Smooth muscle cell (in vitro differentiated cells): ENCODE measurements around the gene SLC2A8. TPM values are rescaled to one million over a fixed set of nuclear protein-coding genes. Genes with fewer than 3 reads are reported as not detected.

ENCODE experiments used
- DNase-seq: peaks from one replicate; lab custom pipeline; 2025; ENCODE audit not compliant: unreplicated experiment; lab: John Stamatoyannopoulos, UW
- H2AFZ ChIP-seq: fragments of 200-600 bp; sonication (generic); 2 replicates; pipeline ENCODE4 v1.6.0; 2016; ENCODE audit warnings: antibody characterized with exemption, low read depth, mild to moderate bottlenecking
- H3F3A ChIP-seq: fragments of 200-600 bp; sonication (generic); 2 replicates; pipeline ENCODE4 v1.6.0; 2017; ENCODE audit warnings: antibody characterized with exemption, low read depth
- H3K27ac ChIP-seq: fragments of 200-600 bp; sonication (generic); 2 replicates; pipeline ENCODE4 v1.5.1; 2016; ENCODE audit warnings: low read depth, mild to moderate bottlenecking
- H3K27me3 ChIP-seq: fragments of 200-600 bp; sonication (generic); 2 replicates; pipeline ENCODE4 v1.6.1; 2016; ENCODE audit warnings: low read depth, mild to moderate bottlenecking
- H3K36me3 ChIP-seq: fragments of 200-600 bp; sonication (generic); 2 replicates; pipeline ENCODE4 v1.5.1; 2016; ENCODE audit warnings: low read depth
- H3K4me1 ChIP-seq: fragments of 200-600 bp; sonication (generic); 2 replicates; pipeline ENCODE4 v1.5.1; 2016; ENCODE audit warnings: low read depth
- H3K4me2 ChIP-seq: fragments of 200-600 bp; sonication (generic); 2 replicates; pipeline ENCODE4 v1.6.0; 2016; ENCODE audit warnings: mild to moderate bottlenecking
- H3K4me3 ChIP-seq: fragments of 200-600 bp; sonication (generic); 2 replicates; pipeline ENCODE4 v1.5.1; 2016; ENCODE audit warnings: mild to moderate bottlenecking
- H3K79me2 ChIP-seq: fragments of 200-600 bp; sonication (generic); 2 replicates; pipeline ENCODE4 v1.6.0; 2016; ENCODE audit warnings: low read depth, mild to moderate bottlenecking
- H3K9ac ChIP-seq: fragments of 200-600 bp; sonication (generic); 2 replicates; pipeline ENCODE4 v1.6.0; 2016; ENCODE audit warnings: low read depth
- H3K9me3 ChIP-seq: fragments of 200-600 bp; sonication (generic); replicated peaks from 2 replicates; pipeline ENCODE4 v1.5.1; 2016; ENCODE audit warnings: low read depth
- H4K20me1 ChIP-seq: fragments of 200-600 bp; sonication (generic); 2 replicates; pipeline ENCODE4 v1.6.0; 2016; ENCODE audit warnings: low read depth
- WGBS: methylation state at CpG from one replicate; pipeline ENCODE4 v1.1.7; 2016; ENCODE audit warnings: low lambda C conversion rate; 5-methylcytosine and 5-hydroxymethylcytosine counted together
- polyA plus RNA-seq: library from polyadenylated mRNA; unstranded; fragments of >200 nt; fragmentation: Nextera tagmentation; extraction: Ambion mirVana; gene quantifications from 2 replicates; pipeline ENCODE4 v1.2.1, GENCODE V29; 2016
- total RNA-seq: library from RNA; depleted of rRNA; stranded (reverse); fragments of >200 nt; gene quantifications from 2 replicates; pipeline ENCODE4 v1.2.3, GENCODE V29; 2014
- TF ChIP-seq, protein P1 (sequence below): fragments of 200-600 bp; sonication (generic); IDR thresholded peaks from 2 replicates; pipeline ENCODE4 v1.5.1; 2017; ENCODE audit warnings: borderline replicate concordance, mild to moderate bottlenecking, antibody characterized with exemption; ENCODE audit not compliant: insufficient read depth, poor library complexity, severe bottlenecking

SLC2A8 gene
- total and polyA plus RNA-seq, 2 experiments from 2014 or later, result 16.9 to 27.7 TPM

DNA sequence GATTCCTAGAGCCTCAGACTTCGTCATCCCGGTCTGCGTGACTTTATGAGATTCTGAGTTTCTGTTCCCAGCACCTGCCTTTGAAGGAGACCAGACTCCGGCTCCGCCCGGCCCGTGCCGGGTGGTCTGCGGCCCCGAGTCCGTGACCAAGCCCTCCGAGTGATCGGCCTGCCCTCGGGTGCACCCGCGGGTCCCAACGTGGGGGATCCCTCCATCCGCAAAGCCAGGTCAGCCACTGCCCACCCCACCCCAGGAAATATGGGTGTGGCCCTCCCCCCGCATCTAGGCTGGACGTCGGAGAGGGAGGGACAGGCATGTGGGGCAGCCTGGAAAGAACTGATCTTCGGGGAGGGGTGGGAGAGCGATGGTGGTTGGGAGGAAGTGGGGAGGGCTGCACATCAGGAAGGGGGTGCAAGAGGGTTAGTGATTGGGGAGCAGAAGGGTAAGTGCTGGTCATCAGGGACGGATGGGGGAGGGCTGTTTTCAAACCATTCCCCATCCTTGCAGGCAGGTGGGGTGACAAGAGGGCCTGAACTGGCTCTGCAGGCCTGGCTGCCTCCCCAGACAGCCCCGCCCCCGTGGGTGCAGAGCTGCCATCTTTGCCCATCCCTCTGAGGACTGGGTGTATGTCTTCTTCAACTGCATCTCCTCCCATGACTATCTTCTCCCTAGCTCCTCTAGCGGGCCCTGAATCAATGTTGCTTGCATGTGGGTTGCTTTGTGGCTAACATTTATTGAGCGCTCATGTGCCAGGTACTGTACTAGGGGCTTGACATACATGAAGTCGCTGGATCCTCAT lies 55.1 kb downstream of the SLC2A8 start:
- H3K9me3 ChIP-seq, result no peaks in the 10 kb centered on the region
- peaks cover 28% of the 10 kb centered on the region for H3F3A ChIP-seq
- 14% methylated on average over 27 of the region's 29 CpGs for WGBS
- H4K20me1 ChIP-seq, result peaks cover 40% of the 10 kb centered on the region
- peak overlapping the region; percentile 94 for H2AFZ ChIP-seq
- peak overlapping the region; percentile 89 for H3K27ac ChIP-seq
- DNase-seq, result no peak
- H3K36me3 ChIP-seq, result no peaks in the 10 kb centered on the region
- H3K27me3 ChIP-seq, result no peaks in the 10 kb centered on the region
- peak overlapping the region; percentile 94 for H3K4me2 ChIP-seq
- peak overlapping the region; percentile 86 for H3K4me3 ChIP-seq
- H3K79me2 ChIP-seq, result peaks cover 36% of the 10 kb centered on the region
- peak overlapping the region; percentile 94 for H3K9ac ChIP-seq
- TF ChIP-seq, protein P1, sequence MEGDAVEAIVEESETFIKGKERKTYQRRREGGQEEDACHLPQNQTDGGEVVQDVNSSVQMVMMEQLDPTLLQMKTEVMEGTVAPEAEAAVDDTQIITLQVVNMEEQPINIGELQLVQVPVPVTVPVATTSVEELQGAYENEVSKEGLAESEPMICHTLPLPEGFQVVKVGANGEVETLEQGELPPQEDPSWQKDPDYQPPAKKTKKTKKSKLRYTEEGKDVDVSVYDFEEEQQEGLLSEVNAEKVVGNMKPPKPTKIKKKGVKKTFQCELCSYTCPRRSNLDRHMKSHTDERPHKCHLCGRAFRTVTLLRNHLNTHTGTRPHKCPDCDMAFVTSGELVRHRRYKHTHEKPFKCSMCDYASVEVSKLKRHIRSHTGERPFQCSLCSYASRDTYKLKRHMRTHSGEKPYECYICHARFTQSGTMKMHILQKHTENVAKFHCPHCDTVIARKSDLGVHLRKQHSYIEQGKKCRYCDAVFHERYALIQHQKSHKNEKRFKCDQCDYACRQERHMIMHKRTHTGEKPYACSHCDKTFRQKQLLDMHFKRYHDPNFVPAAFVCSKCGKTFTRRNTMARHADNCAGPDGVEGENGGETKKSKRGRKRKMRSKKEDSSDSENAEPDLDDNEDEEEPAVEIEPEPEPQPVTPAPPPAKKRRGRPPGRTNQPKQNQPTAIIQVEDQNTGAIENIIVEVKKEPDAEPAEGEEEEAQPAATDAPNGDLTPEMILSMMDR, result no peak
- peaks cover 17% of the 10 kb centered on the region for H3K4me1 ChIP-seq

DNA sequence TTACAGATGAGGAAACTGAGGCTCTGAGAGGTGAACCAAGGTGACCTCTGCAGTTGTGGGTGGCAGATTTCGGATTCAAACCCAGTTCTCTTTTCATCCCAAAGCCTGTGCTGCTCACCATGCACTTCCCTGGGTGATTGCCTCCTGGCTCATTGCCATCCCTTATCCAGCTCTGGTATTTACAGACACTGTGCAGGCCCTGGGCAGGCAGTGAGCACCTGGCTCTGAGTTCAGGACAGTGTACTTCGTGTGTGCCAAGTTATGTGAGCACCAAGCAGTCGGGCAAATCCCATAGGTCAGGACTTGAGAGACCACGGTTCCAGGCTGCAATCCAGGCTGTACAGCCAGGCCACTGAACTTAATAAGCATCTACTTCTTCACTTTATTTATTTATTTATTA lies 55.7 kb downstream of the SLC2A8 start:
- H3K4me2 ChIP-seq, result peak overlapping the region; percentile 94
- H3K27me3 ChIP-seq, result no peaks in the 10 kb centered on the region
- H3K27ac ChIP-seq, result no peak overlapping the region
- H3K9ac ChIP-seq, result no peak overlapping the region
- H3K4me1 ChIP-seq, result peaks cover 17% of the 10 kb centered on the region
- H4K20me1 ChIP-seq, result peaks cover 34% of the 10 kb centered on the region
- H3K36me3 ChIP-seq, result no peaks in the 10 kb centered on the region
- WGBS, result 91% methylated on average over 4 of the region's 4 CpGs
- no peaks in the 10 kb centered on the region for H3K9me3 ChIP-seq
- TF ChIP-seq, protein P1, result no peak
- DNase-seq, result no peak
- peaks cover 36% of the 10 kb centered on the region for H3K79me2 ChIP-seq
- H3K4me3 ChIP-seq, result peak overlapping the region; percentile 86
- peaks cover 24% of the 10 kb centered on the region for H3F3A ChIP-seq
- H2AFZ ChIP-seq, result no peak overlapping the region

DNA sequence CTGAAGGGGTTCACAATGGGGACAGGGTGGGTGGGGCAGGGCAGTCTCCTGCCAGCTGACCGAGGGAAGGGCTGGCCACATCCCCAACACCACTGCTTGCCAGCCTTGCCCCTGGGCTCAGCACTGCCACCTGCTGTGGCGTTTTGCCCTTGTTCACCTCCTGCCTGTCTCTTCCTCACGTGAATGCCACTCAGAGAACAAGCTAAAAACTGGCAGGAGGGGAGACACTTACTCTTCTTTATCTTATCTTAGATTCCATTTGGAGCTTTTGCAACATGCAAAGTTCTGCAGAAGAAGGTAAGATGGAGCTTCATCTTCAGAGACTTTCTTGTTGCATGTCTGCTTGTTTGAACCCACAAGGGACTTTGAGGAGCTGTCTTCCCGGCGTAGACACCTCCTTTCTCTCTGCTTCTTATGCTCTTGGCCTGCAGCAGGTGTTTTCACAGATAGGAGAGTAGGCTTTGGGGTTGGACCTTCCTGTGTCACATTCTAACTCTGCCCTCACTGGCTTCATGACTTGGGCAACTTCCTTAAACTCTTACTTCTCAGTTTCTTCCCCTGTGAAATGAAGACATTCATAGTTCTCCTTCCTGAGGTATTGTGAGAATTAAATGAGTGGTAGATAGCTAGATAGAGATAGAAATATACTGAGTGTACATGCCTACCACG lies 58.5 kb downstream of the SLC2A8 start:
- no peak overlapping the region for H3K9ac ChIP-seq
- TF ChIP-seq, protein P1, result peak; percentile 12
- peaks cover 11% of the 10 kb centered on the region for H3K79me2 ChIP-seq
- no peak overlapping the region for H3K4me3 ChIP-seq
- peaks cover under 1% of the 10 kb centered on the region for H3K4me1 ChIP-seq
- WGBS, result 85% methylated on average over 6 of the region's 6 CpGs
- H2AFZ ChIP-seq, result no peak overlapping the region
- H4K20me1 ChIP-seq, result peaks cover 6% of the 10 kb centered on the region
- no peaks in the 10 kb centered on the region for H3F3A ChIP-seq
- no peaks in the 10 kb centered on the region for H3K27me3 ChIP-seq
- no peak for DNase-seq
- H3K36me3 ChIP-seq, result peaks cover 3% of the 10 kb centered on the region
- no peaks in the 10 kb centered on the region for H3K9me3 ChIP-seq
- no peak overlapping the region for H3K4me2 ChIP-seq
- H3K27ac ChIP-seq, result no peak overlapping the region
